ENCODE data around the gene DNMT3A.
"Not testable (repeated sequence)": the region's sequence is repeated elsewhere in the genome, so short reads cannot be mapped to it uniquely, and the experiment has no call there.

DNMT3A gene

DNA sequence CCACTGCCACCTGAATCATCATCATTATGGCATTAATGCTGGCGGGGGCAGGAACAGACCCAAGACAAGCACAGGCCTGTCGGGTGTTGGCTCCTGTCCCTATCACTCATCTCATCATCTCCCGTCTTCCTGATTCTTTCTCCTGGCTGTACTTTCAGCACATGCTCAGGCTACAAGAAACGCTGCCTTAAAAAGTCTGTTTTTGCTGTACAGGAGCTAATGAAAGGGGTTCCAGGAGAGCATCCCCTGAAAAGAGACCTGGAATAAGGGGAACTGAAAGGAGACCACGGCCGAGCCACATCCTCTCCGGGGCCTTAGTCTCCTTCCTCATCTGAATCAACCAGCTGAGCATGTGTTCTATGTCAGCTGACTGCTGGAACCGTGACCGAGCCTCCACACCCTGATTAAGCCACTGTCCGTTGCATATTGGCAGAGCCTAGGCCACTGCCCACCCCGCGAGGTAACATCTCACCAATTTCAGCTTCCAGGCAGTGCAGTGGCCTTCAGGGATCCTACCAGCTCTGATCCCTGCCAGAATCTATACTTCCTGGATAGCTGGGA, 62.6 kb downstream of the DNMT3A start:
- FAIRE-seq, result no peak

DNA sequence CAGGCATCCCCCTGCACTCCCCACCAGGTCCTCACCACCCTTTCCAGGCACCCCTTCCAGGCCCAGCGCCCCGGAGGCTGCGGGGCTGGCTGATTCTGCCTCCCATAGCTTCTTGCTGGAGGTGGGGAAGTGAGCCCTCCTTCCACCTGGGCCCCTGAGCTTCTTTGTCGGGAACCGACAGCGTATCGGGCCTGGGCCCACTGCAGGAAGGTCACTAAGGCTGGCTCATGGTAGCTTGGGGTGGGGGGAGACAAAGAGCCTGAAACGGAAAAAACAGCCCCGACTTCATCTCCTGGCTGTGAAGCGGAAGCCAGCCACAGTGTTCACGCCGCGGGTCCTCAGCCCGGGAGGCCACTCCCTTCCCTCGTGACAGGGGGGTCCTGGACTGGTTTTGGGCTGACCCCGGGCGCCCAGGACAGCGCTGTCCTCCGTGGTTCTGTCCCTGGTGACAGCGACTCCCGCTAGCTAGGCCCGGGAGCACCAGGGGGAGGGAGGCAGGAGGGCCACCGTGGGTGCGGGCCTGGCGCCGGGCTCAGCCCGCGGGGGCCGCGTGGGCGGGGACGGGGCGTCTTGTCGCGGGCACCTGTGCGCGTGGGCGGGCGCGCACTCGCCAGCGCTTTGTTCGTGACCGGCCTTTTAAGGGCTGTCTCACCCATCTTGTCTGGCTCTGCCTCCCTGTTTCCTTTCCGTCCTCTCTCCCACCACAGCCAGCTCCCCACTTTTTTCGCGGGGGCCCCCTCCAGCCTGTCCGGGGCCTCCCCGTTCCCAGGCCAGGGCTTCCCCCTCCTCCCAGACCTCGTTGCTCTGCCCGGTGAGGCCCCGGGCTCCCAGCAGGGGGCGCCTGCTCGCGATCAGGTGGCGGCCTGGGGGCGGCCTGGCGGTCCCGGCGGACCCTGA, 64.9 kb downstream of the DNMT3A start:
- FAIRE-seq, result no peak

DNA sequence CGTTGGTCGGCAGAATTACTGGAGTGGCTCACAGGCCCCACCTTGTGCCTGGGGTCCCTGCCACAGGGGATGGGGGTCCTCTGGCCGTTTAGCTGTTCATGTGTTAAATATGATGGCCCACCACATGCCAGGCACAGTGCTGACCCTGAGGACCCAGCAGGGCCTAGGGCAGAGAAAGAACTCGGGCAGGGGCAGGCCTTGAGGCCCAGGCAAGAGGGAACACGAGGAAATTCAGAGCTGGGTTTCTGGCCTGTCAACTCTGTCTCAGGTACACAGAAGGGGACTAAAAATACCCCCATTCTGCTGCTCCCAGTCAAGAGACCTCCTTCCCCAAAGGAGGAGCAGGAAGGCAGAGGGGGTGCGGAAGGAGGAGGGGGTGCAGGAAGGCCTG, 66.2 kb downstream of the DNMT3A start:
- FAIRE-seq, result no peak

DNA sequence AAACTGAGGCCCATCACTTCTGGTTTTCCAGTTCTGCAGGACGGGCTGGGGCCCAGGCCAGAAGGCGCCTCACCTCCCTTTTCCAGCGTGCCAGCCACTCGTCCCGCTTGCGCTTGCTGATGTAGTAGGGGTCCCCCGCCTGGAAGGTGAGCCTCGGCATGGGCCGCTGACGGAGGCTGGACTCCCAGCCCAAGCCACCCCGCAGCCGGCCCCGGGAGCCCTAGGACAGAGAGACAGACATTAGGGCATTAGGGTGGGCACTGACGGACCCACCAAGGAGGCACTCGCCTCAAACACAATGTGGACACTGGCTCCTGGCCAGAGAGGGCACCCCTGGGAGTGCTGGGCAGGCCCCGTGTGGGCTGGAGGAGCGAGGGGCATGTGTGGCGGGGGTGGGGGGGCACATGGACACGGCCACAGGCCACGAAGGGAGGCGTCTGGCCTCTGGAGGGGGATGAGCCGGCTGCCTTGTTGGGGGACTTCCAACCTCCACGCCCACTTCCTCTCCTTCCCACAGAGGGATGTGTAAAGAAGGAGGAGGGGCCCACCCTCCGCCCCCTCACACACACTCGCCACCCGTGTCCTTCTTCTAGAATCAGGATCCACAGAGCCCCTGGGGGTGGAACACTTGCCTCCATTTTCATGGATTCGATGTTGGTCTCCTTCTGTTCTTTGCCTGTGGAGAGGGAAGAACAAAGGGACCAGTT, 66.7 kb downstream of the DNMT3A start:
- no peak for FAIRE-seq

DNA sequence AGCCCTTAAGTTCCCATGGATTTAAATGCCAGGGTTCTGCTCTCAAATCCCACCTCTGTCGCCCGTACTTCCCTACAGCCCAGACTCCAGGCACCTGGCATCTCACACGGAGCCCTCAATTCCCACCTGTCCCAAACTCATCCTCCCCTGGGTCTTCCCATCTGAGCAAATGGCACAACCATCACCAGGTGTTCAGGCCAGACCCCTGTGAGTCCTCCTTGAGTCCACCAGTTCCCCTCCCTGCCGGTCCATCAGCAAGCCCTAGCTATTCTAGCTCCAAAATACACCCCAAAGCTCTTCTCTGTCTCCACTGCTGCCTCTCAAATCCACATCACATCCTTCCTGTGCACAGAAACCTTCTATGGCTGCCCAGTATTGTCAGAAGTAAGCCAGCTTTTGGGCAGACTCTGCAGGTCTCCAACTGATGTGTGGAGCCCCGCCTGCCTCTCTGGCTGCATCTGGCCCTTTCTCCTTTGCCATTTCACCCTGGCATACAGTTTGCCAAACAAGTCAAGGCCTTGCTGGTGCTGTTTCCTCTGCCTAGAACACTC, 67.7 kb downstream of the DNMT3A start:
- no peak for FAIRE-seq

DNA sequence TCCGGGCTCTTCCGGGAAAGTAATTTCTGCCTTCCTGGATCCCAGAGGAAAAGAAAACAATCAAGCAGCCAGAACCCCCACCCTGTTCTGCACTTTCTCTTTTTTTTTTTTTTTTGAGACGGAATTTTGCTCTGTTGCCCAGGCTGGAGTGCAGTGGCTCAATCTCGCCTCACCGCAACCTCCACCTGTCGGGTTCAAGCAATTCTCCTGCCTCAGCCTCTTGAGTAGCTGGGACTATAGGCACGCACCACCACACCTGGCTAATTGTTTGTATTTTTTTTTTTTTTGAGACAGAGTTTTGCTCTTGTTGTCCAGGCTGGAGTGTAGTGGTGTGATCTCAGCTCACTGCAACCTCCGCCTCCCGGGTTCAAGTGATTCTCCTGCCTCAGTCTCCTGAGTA, 69.0 kb downstream of the DNMT3A start:
- FAIRE-seq, result not testable (repeated sequence)

DNA sequence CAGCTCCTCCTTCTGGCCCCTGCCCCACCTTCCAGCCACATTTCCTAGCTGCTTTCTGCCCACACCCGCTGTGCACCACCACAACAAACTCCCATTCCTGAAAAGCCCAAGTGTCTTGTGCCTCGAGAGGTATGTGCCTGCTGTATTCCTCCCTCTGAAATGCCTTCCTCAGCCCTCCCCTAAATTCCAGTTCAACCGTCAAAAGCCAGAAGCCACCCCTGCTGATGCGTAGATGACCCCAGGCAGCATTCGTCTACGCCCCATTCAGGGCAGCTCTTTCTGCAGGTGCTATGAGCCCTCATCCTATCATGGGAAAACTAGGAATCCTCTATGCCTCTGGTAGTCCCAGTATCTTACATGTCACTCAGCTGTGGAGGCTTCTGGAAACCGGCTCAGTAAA, 71.7 kb downstream of the DNMT3A start:
- no peak for FAIRE-seq

DNA sequence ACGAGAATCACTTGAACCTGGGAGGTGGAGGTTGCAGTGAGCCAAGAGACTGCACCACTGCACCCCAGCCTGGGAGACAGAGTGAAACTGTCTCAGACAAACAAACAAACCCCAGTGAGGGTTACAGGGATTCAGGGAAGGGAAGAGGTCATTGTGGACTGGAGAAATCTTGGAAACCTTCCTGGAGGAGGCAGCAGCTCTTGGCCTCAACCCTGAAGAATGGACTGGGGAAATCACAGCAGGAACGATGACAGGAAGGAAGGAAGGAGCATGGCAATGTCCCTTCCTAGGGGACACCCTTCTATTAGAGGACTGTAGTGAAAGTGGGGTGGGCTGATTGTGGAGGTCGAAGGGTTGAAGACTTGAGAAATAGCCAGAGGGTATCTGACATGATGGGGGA, 72.5 kb downstream of the DNMT3A start:
- no peak for FAIRE-seq

DNA sequence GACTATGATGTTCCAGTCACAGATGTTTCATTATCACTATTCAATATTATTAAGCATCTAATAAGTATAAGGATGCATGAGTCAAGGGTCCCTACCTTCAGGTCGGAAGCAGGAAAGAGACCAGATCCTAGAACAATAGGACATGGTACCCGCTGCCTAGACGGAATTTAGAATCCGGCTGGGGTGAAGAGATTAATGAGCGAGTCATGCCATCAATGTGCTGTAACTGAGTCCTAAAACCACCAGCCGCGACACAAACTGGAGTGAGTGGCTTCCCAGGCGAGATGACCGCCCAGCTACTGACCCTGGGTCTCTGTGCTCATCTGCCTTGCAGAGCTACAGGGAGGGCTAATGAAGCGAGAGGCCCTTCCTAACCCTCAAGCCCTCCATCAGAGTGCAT, 73.6 kb downstream of the DNMT3A start:
- no peak for FAIRE-seq

DNA sequence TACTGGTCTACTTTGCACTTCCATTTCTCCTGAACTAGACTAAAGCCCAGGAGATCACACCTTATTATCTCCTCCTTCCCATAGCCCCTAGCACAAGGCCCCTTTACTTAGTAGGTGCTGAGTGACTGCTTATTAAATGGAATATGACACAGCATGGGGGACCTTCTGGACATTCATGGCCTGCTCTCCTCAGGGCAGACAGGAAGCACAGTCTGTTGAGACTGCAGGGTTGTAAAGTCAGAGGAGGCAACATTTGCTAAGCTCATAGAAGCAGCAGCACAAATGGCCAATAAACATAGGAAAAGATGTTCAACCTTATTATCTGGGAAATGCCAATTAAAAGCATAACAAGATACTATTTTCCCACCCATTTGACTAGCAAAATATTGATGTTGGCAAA, 75.3 kb downstream of the DNMT3A start:
- no peak for FAIRE-seq

DNA sequence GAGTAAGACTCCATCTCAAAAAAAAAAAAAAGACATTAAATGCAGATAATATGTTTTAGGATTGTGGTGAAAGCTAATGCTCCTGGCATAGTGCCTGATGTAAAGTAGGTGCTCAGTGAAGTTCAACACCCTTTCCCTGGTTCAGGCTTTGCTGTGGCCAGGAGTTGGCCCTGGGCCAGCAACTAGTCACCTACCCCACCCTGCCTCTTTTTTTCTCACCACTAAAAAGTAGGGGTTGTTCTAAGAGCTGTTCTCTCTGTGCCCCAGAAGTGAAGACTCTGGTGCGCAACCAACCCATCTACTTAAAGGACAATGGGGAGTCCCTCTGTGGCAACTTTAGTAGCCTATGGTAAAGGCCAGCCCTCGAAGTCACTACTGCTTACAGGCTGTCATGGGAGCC, 75.9 kb downstream of the DNMT3A start:
- FAIRE-seq, result no peak

DNA sequence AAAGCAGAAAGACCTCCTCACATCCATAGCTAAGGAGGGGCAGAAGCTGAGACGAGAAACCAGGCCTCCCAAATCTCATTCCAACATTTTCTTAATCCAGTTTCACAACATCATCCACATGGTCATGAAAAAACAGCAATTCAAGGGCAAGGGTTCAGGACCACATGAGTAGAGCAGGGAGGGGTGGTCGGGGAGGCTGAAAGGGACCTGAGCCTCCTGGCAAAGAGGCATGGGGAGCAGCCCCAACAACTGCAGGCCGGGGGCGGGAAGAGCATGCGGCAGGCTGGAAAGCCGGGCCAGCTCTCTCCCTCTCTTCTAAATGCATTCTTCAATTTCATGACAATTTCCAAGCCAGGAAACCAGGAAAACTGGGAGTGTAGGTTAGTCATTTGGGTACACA, 76.7 kb downstream of the DNMT3A start:
- FAIRE-seq, result no peak

DNA sequence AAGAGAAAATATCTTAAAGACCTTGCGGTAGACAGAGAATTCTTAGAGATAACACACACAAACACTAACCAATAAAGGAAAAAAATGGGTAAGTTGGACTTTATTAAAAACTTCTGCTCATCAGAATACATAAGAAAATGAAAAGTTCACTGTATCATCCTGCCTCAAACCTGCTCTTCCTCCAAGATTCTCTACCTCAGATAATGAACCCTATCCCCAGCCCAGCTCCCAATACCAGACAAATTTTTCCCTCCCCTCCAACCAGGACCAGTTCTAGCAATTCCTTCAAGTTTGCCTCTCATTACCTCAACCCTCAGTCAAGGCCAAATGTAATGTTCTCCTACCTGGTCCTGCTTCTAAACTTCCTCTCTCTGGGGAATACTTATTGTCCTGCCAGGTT, 79.4 kb downstream of the DNMT3A start:
- FAIRE-seq, result no peak

DNA sequence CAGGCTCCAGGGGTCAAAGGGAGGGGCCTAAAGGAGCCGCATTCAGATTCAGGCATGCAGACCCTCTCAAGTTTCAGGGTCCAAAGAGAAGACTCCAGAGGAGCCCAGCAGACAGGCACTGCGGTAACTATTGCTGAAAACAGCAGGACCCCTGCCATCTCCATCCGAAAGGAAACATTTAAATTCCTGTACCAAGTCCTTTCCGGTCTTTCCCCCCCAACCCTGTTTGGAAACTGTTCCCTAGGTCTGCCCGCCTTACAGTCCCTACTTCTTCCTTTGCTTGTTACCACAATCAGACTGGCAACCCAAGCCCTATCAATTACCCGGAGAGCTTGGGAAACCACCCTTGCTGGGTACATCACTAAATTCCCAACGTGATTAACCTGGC, 82.0 kb downstream of the DNMT3A start:
- FAIRE-seq, result no peak

DNA sequence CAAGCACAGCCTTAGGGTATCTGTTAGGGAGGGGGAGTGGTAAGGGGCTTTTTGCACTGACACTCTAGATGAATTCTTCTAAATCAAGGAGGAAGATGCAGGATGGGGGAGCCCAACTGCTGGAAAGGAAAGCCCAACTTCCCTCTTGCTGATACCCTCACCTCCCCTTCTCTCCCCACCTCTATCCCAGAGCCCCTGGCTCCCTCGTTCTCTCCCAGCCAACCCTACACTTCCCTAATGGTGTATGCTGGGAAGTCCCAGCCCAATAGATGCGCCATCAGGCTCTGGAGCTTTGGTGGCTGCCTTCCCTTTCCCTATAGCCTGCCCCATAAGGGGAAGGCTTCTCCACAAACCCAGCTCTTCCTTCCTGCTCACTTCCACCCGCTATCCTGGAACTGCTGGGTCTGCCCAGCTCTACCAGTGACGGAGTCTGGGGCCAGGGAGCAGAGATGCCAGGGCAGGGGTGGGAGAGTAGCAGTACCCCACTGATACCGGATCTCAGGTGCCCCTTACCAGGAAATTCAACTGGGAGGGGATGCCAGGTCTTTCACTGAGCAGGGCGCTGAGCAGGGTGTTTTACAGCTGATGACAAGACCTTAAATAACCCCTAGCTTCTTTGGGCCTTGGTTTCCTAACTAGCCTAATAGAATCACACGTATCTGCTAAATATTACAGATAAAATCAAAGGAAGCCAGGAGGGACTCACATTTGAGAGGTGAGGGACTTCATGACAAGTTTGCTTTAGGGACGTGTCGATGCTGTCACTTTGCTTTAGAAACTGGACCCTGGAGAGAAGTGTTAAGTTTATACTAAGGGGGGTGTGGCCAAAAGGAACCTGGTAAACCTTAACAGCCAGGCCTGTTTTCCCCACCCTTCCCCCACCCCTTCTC, 82.6 kb downstream of the DNMT3A start:
- FAIRE-seq, result no peak

DNA sequence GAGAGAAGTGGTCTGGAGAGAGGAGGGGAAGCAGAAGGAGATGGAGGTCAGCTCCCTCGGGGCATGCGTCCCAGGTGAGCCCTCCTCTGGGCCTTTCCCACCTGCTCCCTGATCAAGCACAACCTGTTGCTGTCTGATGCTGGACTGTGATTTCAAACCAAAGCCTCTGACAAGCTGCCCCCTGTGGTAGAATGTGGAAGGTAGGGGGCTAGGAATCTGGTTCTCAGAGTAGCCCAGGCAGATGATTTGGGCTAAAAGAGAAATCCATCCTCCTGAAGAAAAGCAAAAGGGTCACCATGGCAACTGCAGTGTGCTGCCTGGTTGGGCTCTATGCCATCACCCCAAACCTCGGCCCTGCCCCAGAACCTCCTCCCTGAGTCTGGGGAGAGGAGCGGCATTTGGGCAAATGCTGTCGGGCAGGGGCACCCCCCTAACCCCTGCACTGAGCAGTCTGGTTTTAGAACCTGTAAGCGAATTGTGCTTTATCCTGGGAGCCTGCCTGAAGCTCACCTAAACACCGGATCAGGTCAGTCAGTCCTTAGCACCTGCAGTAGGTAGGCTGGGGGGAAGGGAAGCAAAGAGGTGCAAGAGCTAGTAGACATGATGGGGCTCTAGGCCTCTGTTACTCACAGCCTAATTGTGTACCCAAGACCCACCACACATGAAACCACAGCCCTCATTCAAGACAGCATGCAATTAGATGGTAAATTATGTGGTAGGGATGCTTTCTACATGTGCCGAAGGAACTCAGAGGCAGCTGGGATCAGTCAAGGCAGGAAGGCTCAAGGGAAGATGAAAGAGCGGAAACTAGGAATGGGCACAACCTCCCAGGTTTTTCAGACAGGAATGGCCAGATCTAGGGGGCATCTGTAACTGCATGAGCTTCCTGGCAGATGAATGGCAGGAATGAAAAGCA, 83.5 kb downstream of the DNMT3A start:
- no peak for FAIRE-seq

DNA sequence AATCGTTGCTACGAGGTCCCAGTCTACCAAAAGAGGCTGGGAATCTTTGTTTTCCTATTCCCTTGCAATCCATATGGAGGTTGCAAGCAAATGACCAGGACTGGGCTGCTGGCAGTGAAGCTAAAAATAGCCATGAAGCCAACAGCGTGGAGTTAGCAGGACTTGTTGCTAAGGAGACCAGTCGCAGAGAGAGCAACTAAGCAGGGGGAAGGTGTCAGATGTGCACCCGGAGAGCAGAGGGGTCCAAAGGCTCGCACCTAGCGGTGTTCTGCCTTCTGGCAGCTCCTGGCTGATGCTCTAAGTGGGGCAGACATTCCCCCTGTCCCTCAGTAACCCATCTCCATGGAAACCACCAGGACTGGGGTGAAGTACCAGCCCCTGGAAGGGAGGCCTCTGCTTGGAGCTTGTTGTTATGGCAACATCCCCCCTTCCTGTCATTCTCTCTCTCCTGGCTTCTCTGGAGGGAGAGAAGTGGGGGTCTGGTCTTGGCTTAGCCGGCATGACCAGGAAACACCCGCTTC, 84.6 kb downstream of the DNMT3A start:
- peak; percentile 58 for FAIRE-seq

DNA sequence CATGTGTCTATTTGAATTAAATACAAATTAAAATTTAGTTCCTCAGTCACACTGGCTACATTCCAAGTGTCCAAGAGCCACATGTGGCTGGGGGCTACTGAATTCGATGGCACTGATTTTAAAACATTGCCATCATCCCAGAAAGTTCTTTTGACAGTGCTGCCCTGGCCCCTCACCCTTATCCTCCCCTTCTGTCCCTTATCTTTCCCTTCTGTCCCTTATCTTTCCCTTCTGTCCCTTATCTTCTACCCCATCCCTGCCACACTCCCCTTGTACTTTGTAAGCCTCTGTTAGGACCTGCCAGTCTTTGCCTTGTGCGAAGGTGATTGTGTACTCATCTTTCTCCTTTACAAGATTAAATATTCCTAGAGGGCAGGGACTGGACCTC, 85.2 kb downstream of the DNMT3A start:
- FAIRE-seq, result no peak

DNA sequence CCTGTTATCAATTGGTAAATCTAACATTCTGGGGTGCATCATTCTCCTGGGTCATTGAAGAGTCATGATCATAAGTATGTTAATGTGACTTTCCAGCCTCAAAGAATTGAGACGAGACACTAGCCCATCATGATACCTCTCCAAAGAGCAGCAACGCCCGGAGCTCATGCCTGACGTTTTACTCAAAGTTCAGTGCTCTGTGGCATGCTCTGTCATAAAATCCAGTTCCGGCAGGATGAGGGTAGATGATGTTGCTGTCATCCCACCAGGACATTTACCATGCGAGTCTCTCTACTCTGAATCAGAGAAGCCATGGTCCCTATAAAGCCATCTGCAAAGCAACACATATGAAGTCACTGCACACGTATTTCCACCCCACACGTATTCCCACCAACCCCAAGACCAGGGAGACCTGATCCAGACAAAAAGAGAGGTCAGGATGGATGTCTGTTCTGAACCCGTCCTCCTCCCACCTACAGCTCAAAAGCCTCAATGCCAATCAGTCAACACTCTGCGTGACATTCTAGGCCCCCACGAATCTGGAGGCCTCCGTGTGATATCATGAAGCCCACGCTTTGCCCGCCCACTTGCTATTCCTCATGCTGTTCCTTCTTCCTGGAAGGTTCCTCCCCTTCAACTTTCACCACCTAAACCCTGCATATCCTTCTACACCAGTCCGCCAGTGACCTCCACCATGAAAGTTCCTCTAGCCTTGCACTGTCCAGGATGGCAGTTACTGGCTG, 85.8 kb downstream of the DNMT3A start:
- no peak for FAIRE-seq

DNA sequence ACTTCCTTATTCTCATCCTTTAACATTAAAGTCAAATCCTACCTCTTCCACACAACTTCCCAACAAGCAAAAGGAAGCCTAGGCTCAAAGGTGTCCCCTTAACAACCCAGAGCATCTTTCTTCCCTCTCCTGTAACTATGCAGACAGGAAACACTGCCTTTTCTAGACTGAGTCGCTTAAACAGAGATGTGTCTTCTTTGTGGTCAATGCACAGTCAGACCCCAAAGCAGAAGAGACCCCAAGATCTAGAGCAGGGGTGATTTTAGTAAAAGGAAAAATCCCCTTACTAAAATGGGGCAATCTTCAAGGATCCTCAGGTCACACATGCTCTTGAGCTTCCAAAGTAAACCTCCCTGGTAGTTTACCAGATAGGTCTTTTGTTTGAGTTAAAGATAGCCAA, 86.8 kb downstream of the DNMT3A start:
- no peak for FAIRE-seq

DNA sequence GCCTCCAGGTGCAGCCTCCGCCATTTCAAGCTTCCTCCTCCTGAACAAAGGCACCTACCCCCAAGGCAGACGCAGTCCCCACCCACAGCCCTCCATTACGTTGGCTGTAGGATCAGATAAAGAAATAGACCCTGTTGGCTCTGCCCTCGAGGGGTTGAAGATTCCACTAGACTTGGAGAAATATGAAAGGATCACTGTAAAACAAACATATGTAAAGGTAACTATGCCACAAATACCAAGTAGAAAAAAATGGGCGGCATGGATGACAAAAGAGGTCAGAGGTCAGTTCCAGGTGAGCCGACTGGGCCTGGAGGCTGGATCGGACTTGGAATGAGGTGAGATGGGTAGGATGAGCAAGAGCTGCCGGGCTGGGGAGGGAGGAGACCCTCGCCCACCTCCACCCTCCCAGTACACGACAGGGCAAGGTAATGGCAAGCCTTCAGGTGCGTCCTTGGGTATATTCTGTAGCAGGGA, 88.5 kb downstream of the DNMT3A start:
- no peak for FAIRE-seq
